Measurements from ENCODE around the gene DENND10.
"Not testable (repeated sequence)": the region's sequence is repeated elsewhere in the genome, so short reads cannot be mapped to it uniquely, and the experiment has no call there.

The DENND10 gene, protein sequence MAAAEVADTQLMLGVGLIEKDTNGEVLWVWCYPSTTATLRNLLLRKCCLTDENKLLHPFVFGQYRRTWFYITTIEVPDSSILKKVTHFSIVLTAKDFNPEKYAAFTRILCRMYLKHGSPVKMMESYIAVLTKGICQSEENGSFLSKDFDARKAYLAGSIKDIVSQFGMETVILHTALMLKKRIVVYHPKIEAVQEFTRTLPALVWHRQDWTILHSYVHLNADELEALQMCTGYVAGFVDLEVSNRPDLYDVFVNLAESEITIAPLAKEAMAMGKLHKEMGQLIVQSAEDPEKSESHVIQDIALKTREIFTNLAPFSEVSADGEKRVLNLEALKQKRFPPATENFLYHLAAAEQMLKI

DNA sequence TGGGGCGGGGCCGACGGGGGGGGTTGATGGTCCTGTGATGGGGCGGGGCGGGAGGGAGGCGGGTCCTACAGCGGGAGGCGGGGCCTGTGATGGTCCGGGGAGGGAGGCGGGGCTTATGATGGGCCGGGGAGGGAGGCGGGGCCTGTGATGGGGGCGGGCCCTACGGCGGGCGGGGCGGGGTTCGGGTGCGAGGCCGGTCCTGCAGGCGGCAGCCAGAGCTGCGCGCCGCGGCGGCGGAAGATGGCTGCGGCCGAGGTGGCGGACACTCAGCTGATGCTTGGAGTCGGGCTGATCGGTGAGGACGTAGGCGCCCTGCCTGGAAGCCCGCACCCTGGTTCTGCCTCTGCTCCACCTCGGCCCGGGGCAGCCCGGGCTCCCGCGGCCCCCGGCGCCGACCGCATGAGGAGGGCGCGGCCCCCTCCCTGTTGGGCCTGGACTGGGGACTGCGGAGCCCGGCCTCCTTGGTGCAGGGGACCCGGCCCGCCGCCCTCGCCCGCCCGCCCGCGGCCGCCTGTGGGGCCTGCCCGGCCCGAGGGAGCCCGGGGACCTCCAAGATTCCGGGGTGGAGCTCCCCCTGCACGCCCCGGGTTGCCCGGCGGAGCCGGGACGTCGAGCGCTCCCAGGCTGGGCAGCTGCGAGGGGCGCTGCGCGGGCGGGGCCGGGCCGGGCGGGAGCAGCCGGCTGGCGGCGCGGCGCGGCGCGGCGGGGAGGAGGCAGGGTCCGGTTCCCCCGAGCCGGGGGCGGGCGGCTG is at the start of gene DENND10:
Gene DENND10 (plus strand): TSS at position 211 of the 751 bp plus-strand sequence. CDS start 30 bp downstream, at position 241.
- no peak for FAIRE-seq

DNA sequence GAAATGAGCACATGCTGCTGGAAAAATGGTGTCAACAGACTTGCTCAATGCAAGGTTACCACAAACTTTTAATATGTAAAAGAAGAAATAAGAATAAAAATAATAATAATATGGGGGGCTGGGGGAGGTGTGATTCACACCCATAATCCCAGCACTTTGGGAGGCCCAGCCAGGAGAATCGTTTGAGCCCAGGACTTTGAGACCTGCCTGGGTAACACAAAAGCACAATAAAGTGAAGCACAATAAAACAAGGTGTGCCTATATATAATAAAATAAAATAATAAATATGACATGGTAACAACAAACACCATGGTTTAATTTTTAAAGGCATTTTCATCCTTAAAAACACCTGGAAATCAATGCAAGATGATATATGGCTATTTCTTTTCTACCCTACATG is 48.4 kb upstream of the DENND10 start:
- FAIRE-seq: no peak

DNA sequence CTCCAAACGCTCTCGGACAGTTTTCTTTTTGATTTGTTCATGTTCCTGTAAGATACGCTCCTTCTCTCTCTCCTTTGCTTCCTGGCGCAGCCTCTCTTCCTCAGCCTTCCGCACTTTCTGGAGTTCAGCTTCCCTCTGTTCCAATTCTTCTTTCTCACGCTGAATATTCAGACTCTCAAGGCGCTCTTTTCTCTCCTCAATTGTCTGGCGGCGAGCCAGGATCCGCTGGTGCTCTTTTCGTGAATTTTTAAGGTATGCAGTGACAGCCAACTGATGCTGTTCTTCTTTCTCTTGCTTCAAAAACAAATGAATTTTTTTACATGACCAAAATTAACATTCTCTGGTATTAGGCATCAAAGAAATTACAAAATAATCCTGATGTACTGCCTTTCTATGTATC is 45.9 kb upstream of the DENND10 start:
- no peak for FAIRE-seq

DNA sequence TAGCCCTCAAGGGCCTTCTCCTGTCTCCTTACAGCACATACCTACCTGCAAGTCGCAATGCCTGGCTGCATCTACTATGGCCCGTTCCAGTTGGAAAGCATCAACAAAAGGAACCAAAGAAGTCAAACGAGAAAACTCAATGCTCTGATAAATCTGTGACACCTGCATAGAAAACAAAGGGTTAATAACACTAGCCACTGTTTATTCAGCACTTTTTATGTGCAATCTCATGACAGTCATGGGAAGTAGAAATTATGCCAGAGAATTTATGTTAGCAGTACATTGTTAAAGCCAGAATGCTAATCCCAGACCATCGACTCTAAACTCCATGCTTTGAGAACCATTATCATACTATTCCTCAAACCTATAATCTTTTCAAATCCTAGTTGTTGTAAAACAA is 44.4 kb upstream of the DENND10 start:
- FAIRE-seq: no peak

DNA sequence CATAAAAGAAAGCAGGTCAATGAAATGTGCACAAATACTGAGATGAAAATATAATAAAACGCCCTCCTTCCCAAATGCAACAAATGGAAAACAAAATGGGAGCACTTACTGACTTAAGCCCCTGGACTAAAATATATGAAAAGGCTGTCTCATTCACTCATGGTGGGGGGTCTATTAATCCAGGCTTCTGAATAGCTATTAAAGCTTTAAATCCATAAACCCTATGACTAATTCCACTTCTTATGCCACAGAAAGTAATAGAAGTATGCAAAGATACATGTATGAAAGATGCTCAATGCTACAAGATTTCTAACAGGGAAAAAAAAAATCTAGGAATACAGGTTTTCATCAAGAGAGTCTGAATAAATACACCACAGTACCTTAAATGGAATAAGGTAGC is 43.8 kb upstream of the DENND10 start:
- FAIRE-seq: no peak

DNA sequence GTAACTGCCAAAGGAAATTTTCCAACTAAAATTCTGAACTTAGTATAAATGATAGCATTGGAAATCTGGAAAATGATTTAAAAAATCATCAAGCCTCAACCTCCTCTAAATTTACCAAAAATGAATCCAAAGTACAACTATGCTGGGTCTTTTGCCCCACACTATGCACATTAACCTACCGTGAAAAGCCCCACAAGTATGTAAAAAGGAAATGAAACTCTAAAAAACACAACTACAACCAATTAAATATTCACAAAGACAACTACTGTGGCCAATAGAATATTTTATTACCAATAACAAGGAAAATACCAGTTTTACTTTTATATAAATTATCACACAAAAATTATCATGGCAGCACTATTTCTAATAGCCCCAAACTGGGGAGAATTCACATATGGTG is 42.6 kb upstream of the DENND10 start:
- FAIRE-seq: no peak

DNA sequence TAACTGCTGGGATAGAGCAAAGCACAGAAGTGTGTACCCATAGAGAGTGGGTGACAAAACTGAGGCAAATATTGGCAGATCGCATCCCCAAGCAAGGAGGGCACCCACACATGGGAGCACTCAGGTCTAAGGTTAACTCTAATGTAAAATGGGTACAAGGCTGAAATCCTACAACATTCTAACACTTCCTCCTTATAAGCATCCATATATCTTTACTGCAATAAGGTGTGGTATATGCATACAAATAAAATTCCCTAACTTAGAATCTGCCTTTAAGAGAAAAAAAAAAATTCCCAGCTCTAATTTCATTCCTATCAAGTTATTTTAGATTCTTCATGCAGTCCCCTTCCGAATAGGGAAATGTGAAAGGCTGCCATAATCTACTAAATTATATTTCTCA is 42.0 kb upstream of the DENND10 start:
- no peak for FAIRE-seq

DNA sequence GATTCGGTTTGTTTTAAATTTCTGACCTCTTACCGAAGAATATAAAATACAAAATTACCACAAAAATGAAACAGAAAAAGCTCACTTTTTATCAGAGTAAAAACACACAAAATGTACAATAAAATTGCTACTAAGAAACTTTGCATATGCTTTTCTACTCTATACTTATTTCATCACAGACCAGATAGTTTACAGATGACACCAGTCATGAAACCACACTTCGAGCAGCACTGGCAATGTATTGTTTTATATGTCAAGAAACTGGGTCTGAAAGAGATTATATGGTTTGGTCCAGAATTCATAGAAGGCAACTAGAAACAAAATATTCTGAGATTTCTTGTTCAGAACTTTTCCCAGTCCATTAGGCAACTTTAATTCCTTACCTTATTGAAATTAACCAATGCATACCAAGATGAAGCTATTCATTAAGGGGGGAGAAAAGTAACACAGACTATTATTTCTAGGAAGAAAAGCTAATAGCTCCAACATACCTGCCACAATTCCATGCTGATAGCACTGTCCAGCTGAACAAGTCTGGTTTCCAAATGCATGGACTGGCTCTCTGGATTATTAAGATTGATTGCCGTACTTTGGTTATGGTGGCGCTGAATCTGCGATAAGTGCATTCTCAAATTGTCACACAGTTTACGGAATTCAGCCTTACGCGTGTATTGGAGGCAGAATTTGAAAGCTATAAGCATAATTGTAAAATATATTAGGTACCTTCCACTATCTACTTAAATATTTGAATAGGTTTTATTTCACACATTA is 33.3 kb upstream of the DENND10 start:
- no peak for FAIRE-seq

DNA sequence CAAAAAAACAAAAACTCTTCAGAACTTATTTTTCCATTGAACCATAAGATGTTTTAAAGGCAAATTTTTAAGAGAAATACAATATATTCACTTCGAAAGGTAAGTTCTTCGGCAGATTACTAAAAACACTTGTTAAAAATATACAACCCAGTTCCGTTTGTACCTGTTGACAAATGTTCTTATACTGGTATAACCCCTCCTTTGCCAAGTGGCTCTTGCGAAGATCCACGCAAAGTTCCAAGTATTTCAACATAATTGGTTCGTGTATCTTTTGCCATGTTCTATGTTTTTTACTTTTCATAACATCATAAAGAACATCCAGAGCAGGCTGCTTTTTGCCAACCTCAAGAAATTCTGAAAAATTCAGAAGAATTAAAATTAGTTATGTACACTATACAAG is 30.3 kb upstream of the DENND10 start:
- FAIRE-seq: no peak

DNA sequence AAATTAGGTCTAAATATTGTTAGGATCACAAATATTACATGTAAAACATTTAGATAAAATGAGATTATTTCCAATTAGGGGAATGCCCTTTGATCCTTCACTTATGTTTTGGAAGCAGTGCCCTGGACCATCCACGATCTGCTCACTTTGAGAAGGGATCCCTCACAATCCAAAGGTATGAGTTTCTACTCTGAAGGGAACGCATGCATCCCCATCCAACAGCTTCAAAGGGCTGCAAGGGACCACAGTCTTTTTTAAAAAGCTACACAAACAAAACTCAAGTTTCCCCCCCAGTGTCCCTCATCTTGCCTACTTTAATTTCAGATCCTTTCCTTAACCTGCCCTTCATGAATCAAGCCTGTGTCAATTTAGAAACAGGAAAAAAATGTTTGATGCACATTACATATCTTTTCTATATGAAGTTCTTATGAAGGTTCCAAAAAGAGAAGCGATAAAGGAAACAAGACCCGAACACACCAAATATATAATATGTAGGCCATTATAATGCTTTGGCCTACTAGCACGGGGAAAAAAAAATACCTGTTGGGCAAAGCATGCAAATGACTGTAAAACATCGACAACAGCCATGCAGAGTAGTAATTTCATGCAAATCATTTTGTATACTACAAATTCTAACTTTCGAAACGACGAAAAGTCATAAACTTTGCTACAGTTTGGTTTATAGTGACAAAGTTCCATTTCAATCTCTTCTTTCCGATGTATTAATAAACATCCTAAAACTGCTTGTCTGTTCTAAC is 25.3 kb upstream of the DENND10 start:
- FAIRE-seq: no peak

DNA sequence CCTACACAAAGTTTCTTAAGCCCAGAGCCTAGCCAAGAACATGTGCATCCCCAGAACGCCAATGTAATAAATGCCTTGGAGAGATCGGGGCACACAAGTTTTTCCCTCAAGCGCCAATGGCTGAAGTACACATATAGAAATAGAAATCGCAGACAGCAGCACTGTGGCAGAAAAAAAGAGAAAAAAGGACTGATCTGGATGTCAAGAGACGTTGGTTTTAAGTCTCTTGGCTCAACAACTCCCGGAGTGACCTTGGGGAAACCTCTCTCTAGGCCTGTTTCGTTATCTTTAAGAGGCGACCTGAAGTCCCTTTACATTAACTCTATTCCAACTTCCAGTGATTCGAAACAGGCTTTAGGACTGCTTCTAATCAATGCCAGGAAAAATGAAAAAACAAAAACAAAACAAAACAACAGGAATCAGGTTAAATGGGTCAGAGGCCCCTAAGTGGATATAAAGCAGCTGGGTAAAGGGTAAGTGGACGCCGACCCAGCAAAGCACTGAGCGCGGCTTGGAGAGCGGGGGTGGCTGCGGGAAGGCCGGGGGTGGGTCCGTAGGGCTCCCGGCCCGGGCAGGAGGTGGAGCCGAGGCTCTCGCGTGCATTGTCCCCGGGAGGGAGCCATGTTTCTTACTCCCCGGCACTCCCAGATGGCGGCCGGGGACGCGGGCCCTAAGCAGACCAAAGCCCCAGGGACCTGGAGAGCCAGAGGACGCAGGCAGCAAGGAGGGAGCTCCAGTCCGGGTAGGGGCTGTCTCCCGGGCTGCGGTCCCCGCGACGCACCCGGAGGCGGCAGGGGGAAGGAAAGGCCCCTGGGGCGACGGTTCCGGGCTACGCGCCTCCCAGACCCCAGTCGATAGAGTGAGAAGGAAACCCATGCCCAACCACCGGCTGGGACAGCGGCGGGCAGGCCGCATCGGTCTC is 24.1 kb upstream of the DENND10 start:
- FAIRE-seq: no peak

DNA sequence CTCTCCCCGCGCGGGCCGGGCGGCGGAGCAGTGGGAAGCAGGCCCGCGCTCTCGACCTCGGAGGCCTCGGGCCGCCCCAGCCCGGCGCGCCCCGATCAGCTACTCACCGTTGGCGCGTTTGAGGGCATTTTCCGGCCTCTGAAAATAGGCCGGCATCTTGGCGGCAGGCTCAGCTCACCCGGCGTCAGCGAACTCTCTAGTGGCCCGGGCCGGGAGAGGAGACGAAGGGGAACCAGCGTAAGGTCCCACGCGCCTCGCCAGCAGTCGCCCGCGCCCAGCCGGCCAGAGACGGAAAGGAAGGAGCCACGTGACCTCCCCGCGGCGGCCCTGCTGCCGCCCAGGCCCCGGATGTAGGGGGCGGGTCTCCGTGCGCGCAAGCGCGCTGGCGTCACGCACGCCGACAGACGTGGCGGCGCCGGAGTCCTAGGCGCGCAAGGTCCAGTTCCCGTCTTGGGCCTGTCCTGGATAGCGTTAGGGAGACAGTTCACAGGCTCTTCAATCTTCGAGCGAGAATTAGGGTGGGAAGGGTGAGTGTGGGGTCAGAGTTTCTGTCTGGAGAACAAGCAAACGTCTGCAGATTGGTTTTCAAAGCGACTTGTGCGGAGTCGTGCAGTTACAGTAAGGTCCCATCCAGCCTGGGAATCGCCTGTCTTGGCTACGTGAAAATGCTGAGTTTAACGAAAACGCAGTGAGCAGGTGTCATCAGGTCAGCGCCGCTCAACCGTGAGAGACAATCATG is 23.2 kb upstream of the DENND10 start, which contains the start of gene EIF3A:
Gene EIF3A (minus strand): TSS at position 297 of the 739 bp plus-strand sequence. CDS start 141 bp downstream, at position 156.
- no peak for FAIRE-seq

DNA sequence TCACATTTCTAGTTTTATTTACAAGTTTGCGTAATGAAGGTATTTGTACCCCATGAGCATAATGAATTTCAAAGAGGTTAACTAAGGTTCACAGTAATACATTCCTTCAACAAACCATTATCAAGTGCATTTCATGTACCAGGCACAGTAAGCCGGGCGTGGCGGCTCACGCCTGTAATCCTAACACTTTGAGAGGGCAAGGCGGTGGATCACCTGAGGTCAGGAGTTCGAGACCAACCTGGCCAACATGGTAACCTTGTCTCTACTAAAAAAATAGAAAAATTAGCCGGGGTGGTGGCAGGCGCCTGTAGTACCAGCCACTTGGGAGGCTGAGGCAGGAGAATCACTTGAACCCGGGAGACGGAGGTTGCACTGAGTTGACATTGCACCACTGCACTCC is 19.0 kb upstream of the DENND10 start:
- FAIRE-seq: no peak

DNA sequence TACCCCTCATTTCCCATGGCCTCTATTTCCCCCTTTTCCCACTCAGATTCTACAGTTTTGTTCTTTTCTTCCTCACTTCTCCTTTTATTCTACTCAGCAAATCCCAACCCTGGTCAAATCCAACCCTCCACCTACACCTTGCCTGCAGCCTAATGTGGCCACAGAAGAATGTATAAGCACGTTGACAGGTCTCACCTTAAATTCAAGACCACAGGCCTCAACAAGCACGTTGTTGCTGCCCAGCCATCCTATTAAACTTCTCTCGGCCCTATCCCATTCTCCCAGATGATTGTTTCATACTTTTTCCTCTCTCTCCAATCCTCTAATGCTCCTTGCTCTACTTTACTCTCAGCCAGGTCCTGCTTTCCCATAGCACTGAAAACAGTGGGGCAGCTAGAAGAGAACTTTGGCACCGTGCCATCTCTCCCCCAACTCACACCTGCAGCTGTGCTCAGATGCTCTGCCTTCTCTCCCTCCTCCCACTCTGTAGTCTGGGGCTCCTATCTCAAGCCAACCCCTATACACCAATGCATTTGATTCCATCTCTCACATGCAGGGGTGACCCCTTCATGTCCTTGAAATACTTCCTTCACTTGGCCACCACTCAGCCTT is 16.5 kb upstream of the DENND10 start:
- FAIRE-seq: no peak

DNA sequence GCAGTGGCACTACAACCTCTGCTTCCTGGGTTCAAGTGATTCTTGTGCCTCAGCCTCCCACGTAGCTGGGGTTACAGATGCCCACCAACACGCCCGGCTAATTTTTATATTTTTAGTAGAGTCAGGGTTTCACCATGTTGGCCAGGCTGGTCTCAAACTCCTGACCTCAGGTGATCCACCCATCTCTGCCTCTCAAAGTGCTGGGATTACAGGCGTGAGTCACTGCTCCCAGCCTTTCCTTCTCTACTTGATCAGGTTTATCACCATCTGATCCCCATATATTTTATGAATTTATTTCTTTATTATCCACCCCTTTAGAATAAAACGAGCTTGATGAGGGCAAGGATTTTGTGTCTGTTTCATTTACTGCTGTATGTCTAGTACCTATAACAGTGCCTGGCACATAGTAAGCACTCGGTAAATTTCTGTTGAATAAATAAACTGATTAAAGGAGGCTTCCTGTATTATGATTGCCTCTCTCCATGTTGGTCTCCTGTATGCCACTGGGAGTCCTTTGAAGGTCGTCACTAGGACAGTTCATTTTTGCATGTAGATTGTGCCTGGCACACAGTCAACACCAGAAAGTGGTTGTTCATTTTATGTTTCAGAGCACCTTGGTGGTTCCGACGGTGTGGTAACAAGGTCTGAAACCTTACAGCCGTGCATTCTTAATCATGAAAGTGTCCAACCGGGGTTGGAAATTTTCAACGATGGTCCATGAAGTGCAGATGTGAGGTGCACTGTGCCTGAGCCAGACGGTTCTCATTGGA is 13.7 kb upstream of the DENND10 start:
- no peak for FAIRE-seq

DNA sequence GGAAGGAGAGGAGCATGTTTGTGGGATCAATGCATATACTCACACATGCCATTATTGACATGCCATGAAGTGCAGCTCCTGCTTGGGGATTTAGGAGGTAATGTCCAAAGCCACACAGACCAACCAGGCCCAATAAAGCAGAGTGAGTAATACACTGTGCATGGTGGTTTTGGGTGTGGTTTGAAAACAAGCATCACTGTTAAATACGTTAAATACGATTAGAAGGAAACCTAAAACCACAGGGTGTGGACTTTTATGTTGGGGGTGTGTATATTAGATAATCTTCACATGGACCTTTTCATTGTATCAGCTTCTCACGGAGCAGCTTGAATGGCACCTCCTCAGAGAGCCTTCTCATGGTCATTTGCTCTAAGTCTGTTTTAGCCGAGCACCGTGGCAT is 12.9 kb upstream of the DENND10 start:
- no peak for FAIRE-seq

DNA sequence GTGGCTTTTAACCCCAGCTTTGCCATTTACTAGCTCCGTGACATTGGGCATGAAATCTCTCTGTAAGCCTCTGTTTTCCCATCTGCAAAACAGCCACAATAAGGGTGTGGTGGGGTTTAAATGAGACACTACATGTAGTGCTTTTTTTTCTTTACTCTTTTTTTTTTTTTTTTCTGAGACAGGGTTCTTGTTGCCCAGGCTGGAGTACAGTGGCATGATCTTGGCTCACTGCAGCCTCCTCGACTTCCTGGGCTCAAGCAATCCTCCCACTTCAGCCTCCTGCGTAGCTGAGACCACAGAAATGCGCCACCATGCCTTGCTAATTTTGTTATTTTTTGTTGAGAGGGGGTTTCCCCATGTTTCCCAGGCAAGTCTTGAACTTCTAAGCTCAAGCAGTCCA is 8.3 kb upstream of the DENND10 start:
- FAIRE-seq: no peak

DNA sequence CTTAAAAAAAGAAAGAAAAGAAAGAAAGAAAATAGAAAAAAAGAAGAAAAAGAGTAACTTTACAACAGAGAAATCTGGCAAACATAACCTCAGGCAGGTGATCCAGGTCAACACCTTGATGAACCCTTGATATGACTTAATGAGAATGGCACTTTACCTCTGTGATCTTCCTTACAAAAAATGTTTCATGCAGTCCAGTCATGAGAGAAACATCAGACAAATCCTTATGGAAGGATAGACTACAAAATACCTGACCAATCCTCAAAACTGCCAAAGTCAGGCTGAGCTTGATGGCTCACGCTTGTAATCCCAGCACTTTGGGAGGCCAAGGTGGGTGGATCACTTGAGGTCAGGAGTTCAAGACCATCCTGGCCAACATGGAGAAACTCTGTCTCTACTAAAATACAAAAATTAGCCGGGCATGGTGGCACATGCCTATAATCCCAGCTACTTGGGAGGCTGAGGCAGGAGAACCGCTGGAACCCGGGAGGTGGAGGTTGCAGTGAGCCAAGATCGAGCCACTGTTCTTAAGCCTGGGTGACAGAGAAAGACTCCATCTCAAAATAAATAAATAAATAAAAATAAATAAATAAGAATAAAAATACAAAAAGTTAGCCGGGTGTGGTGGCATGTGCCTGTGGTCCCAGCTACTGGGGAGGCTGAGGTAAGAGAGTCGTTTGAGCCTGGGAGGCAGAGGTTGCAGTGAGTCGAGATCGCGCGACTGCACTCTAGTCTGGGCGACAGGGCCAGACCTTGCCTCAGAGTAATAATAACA is 7.1 kb upstream of the DENND10 start:
- not testable (repeated sequence) for FAIRE-seq

DNA sequence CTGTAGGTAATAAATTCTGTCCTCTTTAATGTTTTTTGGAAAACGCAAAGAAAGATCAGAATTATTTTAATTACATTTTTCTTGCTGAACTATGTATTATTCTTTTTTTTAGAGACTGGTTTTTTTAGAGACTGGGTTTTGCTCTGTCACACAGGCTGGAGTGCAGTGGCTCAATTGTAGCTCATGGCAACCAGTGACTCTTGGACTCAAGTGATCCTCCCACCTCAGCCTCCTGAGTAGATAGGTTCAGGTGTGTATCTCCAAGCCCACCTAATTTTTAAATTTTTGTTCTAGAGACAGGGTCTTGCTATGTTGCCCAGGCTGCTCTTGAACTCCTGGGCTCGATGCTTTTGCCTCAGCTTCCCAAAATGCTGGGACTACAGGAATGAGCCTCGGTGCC is 5.3 kb upstream of the DENND10 start:
- no peak for FAIRE-seq

Measured in endometrium (tissue), 2 donors.